SK-N-SH (cell line): ENCODE results near the gene GDA. TPM values are rescaled to one million over a fixed set of nuclear protein-coding genes. Genes with fewer than 3 reads are reported as not detected.

Source experiments
- CTCF ChIA-PET: fragments of 300-600, 350-600 bp; formaldehyde crosslinking; extraction: SDS; loops from one replicate; lab custom pipeline; 2021; lab: Yijun Ruan, JAX
- POLR2A ChIA-PET: fragments of 350-600 bp; sonication (Branson Sonifier 250); formaldehyde crosslinking; extraction: SDS; loops from one replicate; lab custom pipeline; 2020; ENCODE audit warnings: antibody characterized with exemption, inconsistent platforms; lab: Yijun Ruan, JAX
- DNase-seq: peaks from one replicate; pipeline ENCODE4 v3.0.0; 2012
- H2AFZ ChIP-seq: fragments of 200-600 bp; sonication (generic); 2 replicates; pipeline ENCODE4 v1.8.1; 2016; ENCODE audit warnings: antibody characterized with exemption, mild to moderate bottlenecking, low read depth
- H3F3A ChIP-seq: fragments of 200-600 bp; sonication (generic); replicated peaks from 2 replicates; pipeline ENCODE3; 2016; ENCODE audit warnings: antibody characterized with exemption, mild to moderate bottlenecking; ENCODE audit not compliant: insufficient read depth
- H3K27ac ChIP-seq, 2 experiments: fragments of 200-500 bp in 1 of 2; fragments of 200-600 bp in 1 of 2; sonication (Bioruptor generic) in 1 of 2; sonication (generic), shearing (Covaris generic) in 1 of 2; 2 replicates each; pipeline versions ENCODE4 v1.5.1 to v1.6.1; 2014 to 2016; ENCODE audit warnings: low read depth in 2 of 2, inconsistent platforms in 1 of 2, low read length in 1 of 2, mild to moderate bottlenecking in 1 of 2, mixed read lengths in 1 of 2
- H3K27me3 ChIP-seq: fragments of 200-600 bp; sonication (generic), shearing (Covaris generic); 2 replicates; pipeline ENCODE4 v1.6.1; 2016; ENCODE audit warnings: mixed run types; ENCODE audit not compliant: insufficient read depth
- H3K36me3 ChIP-seq, 2 experiments: fragments of 200-500 bp in 1 of 2; fragments of 200-600 bp in 1 of 2; sonication (Bioruptor generic) in 1 of 2; sonication (generic) in 1 of 2; replicated peaks in 1 of 2; 2 replicates each; pipeline versions ENCODE3 to v1.5.1; 2014 to 2016; ENCODE audit warnings: low read length in 1 of 2, mild to moderate bottlenecking in 1 of 2; ENCODE audit not compliant: insufficient read depth in 2 of 2, control insufficient read depth in 1 of 2
- H3K4me1 ChIP-seq, 2 experiments: fragments of 200-500 bp in 1 of 2; fragments of 200-600 bp in 1 of 2; sonication (Bioruptor generic) in 1 of 2; sonication (generic), shearing (Covaris generic) in 1 of 2; 2 replicates each; pipeline versions ENCODE4 v1.5.1 to v1.6.1; 2014 to 2016; ENCODE audit warnings: low read depth in 1 of 2, low read length in 1 of 2, mixed run types in 1 of 2; ENCODE audit not compliant: insufficient read depth in 2 of 2, control insufficient read depth in 1 of 2
- H3K4me2 ChIP-seq: fragments of 200-600 bp; sonication (generic), shearing (Covaris generic); 2 replicates; pipeline ENCODE4 v1.6.1; 2017; ENCODE audit warnings: mixed run types
- H3K4me3 ChIP-seq, 2 experiments: fragments of 200-500 bp in 1 of 2; fragments of 200-600 bp in 1 of 2; sonication (Bioruptor generic) in 1 of 2; sonication (generic), shearing (Covaris generic) in 1 of 2; 2 replicates each; pipeline versions ENCODE4 v1.5.1 to v1.8.1; 2014 to 2016; ENCODE audit warnings: low read depth in 2 of 2, inconsistent platforms in 1 of 2, low read length in 1 of 2, mild to moderate bottlenecking in 1 of 2, mixed read lengths in 1 of 2, moderate library complexity in 1 of 2
- H3K79me2 ChIP-seq: fragments of 200-600 bp; sonication (generic); 2 replicates; pipeline ENCODE4 v1.8.1; 2017; ENCODE audit warnings: mild to moderate bottlenecking; ENCODE audit not compliant: insufficient read depth
- H3K9ac ChIP-seq: fragments of 200-600 bp; sonication (generic); 2 replicates; pipeline ENCODE4 v1.6.1; 2017; ENCODE audit warnings: mixed run types
- H3K9me2 ChIP-seq: fragments of 200-600 bp; sonication (generic); 2 replicates; pipeline ENCODE4 v1.6.1; 2017; ENCODE audit warnings: mixed run types
- H3K9me3 ChIP-seq: fragments of 200-600 bp; sonication (generic); 2 replicates; pipeline ENCODE4 v1.6.1; 2017; ENCODE audit warnings: mixed run types, mild to moderate bottlenecking, moderate library complexity
- H4K20me1 ChIP-seq: fragments of 200-600 bp; sonication (generic); 2 replicates; pipeline ENCODE4 v1.6.1; 2017; ENCODE audit warnings: mild to moderate bottlenecking, mixed run types; ENCODE audit not compliant: insufficient read depth
- CHD2 ChIP-seq: fragments of 150-350 bp; IDR thresholded peaks from 2 replicates; pipeline ENCODE4 v1.6.1; 2018; ENCODE audit warnings: low read length; ENCODE audit not compliant: partially characterized antibody
- ELF1 ChIP-seq: IDR thresholded peaks from 2 replicates; pipeline ENCODE4 v1.4.0; 2012
- EP300 ChIP-seq, 2 experiments: IDR thresholded peaks; 2 replicates each; pipeline versions ENCODE4 v1.4.0 to v1.6.1; 2012; ENCODE audit warnings: borderline replicate concordance in 1 of 2, low read depth in 1 of 2, low read length in 1 of 2
- FOSL2 ChIP-seq: IDR thresholded peaks from 2 replicates; pipeline ENCODE4 v1.4.0; 2012; ENCODE audit warnings: low read depth, mild to moderate bottlenecking, moderate library complexity, borderline replicate concordance
- GATA2 ChIP-seq: sonication (generic); formaldehyde crosslinking; IDR thresholded peaks from 2 replicates; pipeline ENCODE4 v1.5.0; 2020; ENCODE audit warnings: mild to moderate bottlenecking, missing genetic modification reagents
- IRF3 ChIP-seq: fragments of 150-350 bp; IDR thresholded peaks from 2 replicates; pipeline ENCODE4 v1.6.1; 2016; ENCODE audit warnings: mild to moderate bottlenecking, low read depth, low read length
- JUND ChIP-seq: IDR thresholded peaks from 2 replicates; pipeline ENCODE4 v1.4.0; 2012
- NFIC ChIP-seq: IDR thresholded peaks from 2 replicates; pipeline ENCODE4 v1.4.0; 2012; ENCODE audit warnings: borderline replicate concordance
- NRF1 ChIP-seq: IDR thresholded peaks from 2 replicates; pipeline ENCODE4 v1.6.1; 2012; ENCODE audit warnings: low read depth, mild to moderate bottlenecking, low read length
- RCOR1 ChIP-seq: fragments of 150-350 bp; IDR thresholded peaks from 2 replicates; pipeline ENCODE4 v1.6.1; 2017; ENCODE audit warnings: antibody characterized with exemption, low read length
- REST ChIP-seq: IDR thresholded peaks from 2 replicates; pipeline ENCODE4 v1.6.1; 2012; ENCODE audit warnings: mild to moderate bottlenecking, low read depth, low read length, moderate library complexity
- RXRA ChIP-seq: IDR thresholded peaks from 2 replicates; pipeline ENCODE4 v1.4.0; 2012; ENCODE audit warnings: low read depth, mild to moderate bottlenecking, borderline replicate concordance
- SIN3A ChIP-seq: IDR thresholded peaks from 2 replicates; pipeline ENCODE4 v1.6.1; 2012; ENCODE audit warnings: low read depth, mild to moderate bottlenecking, low read length, moderate library complexity, borderline replicate concordance
- SMC3 ChIP-seq: IDR thresholded peaks from 2 replicates; pipeline ENCODE4 v1.6.1; 2012; ENCODE audit warnings: low read depth, low read length, improper control_type of control experiment
- TEAD4 ChIP-seq: IDR thresholded peaks from 2 replicates; pipeline ENCODE4 v1.4.0; 2012; ENCODE audit warnings: mild to moderate bottlenecking, borderline replicate concordance; ENCODE audit not compliant: insufficient read depth
- YY1 ChIP-seq: IDR thresholded peaks from 2 replicates; pipeline ENCODE4 v1.4.0; 2012; ENCODE audit warnings: low read depth, mild to moderate bottlenecking
- WGBS: methylation state at CpG from one replicate; pipeline ENCODE4 v1.1.6; 2017; ENCODE audit warnings: low lambda C conversion rate; 5-methylcytosine and 5-hydroxymethylcytosine counted together
- polyA plus RNA-seq, 3 experiments: library from polyadenylated mRNA; depleted of rRNA; stranded (reverse); fragments of >200 nt; gene quantifications; 2 replicates each; pipeline ENCODE4 v1.2.3, GENCODE V29; 2012
- TF ChIP-seq, protein P1 (sequence below): IDR thresholded peaks from 2 replicates; pipeline ENCODE4 v1.4.0; 2012; ENCODE audit warnings: low read depth, borderline replicate concordance
- TF ChIP-seq, protein P2 (sequence below): IDR thresholded peaks from 2 replicates; pipeline ENCODE4 v1.4.0; 2012; ENCODE audit warnings: low read depth, borderline replicate concordance
- TF ChIP-seq, protein P3 (sequence below): fragments of 150-350 bp; IDR thresholded peaks from 2 replicates; pipeline ENCODE4 v1.6.1; 2017; ENCODE audit warnings: antibody characterized with exemption, low read length, low read depth, borderline replicate concordance

Gene GDA
- polyA plus RNA-seq, 1 of the 3 experiments (the other 2 are of a cell fraction), result not detected

GRCh38 chr9:72289401-72289800 lies 140.2 kb downstream of the GDA start (continued):
- TF ChIP-seq JUND (no peak), TEAD4 (no peak), REST (no peak), CHD2 (no peak)
- TF ChIP-seq, protein P1, sequence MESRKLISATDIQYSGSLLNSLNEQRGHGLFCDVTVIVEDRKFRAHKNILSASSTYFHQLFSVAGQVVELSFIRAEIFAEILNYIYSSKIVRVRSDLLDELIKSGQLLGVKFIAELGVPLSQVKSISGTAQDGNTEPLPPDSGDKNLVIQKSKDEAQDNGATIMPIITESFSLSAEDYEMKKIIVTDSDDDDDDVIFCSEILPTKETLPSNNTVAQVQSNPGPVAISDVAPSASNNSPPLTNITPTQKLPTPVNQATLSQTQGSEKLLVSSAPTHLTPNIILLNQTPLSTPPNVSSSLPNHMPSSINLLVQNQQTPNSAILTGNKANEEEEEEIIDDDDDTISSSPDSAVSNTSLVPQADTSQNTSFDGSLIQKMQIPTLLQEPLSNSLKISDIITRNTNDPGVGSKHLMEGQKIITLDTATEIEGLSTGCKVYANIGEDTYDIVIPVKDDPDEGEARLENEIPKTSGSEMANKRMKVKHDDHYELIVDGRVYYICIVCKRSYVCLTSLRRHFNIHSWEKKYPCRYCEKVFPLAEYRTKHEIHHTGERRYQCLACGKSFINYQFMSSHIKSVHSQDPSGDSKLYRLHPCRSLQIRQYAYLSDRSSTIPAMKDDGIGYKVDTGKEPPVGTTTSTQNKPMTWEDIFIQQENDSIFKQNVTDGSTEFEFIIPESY, result no peak

GRCh38 chr9:72290311-72290710 lies 141.1 kb downstream of the GDA start:
- no peak overlapping the region for H3K4me3 ChIP-seq
- POLR2A ChIA-PET, result no interaction called here
- TF ChIP-seq CHD2, result no peak
- no peak for TF ChIP-seq EP300 (IDR thresholded peaks at IDR 0.05; ENCODE audit: borderline replicate concordance in 1 of 2, low read depth in 1 of 2, low read length in 1 of 2)
- TF ChIP-seq JUND, result no peak
- no peak for TF ChIP-seq ELF1
- no peak for TF ChIP-seq NRF1
- TF ChIP-seq YY1, result no peak
- no peak for TF ChIP-seq SIN3A
- TF ChIP-seq IRF3, result no peak
- no peak for TF ChIP-seq REST
- TF ChIP-seq, protein P2, sequence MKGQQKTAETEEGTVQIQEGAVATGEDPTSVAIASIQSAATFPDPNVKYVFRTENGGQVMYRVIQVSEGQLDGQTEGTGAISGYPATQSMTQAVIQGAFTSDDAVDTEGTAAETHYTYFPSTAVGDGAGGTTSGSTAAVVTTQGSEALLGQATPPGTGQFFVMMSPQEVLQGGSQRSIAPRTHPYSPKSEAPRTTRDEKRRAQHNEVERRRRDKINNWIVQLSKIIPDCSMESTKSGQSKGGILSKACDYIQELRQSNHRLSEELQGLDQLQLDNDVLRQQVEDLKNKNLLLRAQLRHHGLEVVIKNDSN, result no peak
- no peak for TF ChIP-seq NFIC
- TF ChIP-seq FOSL2, result no peak
- no peak for TF ChIP-seq SMC3
- no peak for TF ChIP-seq RCOR1
- TF ChIP-seq RXRA, result no peak
- TF ChIP-seq, protein P3, sequence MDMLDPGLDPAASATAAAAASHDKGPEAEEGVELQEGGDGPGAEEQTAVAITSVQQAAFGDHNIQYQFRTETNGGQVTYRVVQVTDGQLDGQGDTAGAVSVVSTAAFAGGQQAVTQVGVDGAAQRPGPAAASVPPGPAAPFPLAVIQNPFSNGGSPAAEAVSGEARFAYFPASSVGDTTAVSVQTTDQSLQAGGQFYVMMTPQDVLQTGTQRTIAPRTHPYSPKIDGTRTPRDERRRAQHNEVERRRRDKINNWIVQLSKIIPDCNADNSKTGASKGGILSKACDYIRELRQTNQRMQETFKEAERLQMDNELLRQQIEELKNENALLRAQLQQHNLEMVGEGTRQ, result no peak
- no peak for TF ChIP-seq GATA2 (CRISPR knock-in tag)

More at GRCh38 chr9:72290311-72290710, 141.1 kb downstream of the GDA start:
- H4K20me1 ChIP-seq, result no peaks in the 10 kb centered on the region
- no peak overlapping the region for H3K9ac ChIP-seq
- H3F3A ChIP-seq, result peaks cover 4% of the 10 kb centered on the region
- no peak overlapping the region for H3K4me2 ChIP-seq
- no peaks in the 10 kb centered on the region; a peak in 1 of 4 replicates for H3K4me1 ChIP-seq
- CTCF ChIA-PET, result interaction anchor here (0.6 to 3.2 kb wide), 3 partner anchors 9 to 302 kb away, joined by 3 to 14 read pairs (median 3); no protein-coding TSS in a partner anchor
- no peaks in the 10 kb centered on the region for H3K9me3 ChIP-seq
- no peaks in the 10 kb centered on the region for H3K9me2 ChIP-seq
- peaks cover 8% of the 10 kb centered on the region; the same call in 1 of the 2 replicates for H3K27me3 ChIP-seq
- H2AFZ ChIP-seq, result no peak overlapping the region
- no peak overlapping the region for H3K27ac ChIP-seq
- 19% methylated on average over 1 of the region's 2 CpGs for WGBS
- no peaks in the 10 kb centered on the region for H3K79me2 ChIP-seq
- no peaks in the 10 kb centered on the region for H3K36me3 ChIP-seq
- no peak for DNase-seq
